PC-9 (cell line): ENCODE results near the gene HDDC3.

Experiments used
- CTCF ChIP-seq: fragments of 200-600 bp; sonication (generic); conservative IDR thresholded peaks from 2 replicates; pipeline ENCODE4 v1.6.1; 2017; ENCODE audit warnings: mixed run types, antibody characterized with exemption, mild to moderate bottlenecking, moderate library complexity
- EZH2 ChIP-seq: fragments of 200-600 bp; sonication (generic); IDR thresholded peaks from 2 replicates; pipeline ENCODE4 v1.8.0; 2017; ENCODE audit warnings: antibody characterized with exemption, low read depth

GRCh38 chr15:90947577-90948357, 15.4 kb upstream of the HDDC3 start:
- TF ChIP-seq CTCF (no peak), EZH2 (no peak)
